HPDE6-E6E7 (cell line): ENCODE measurements around the gene RPS6KA4.

Experiments used
- DNase-seq: peaks from one replicate; pipeline ENCODE4 v3.0.0; 2011; ENCODE audit warnings: missing footprints; ENCODE audit errors: extremely low spot score

The RPS6KA4 gene

GRCh38 chr11:64419257-64419790 lies 60.4 kb downstream of the RPS6KA4 start:
- no peak for DNase-seq

- DNase-seq = no peak
Measured at GRCh38 chr11:64419818-64420485, 61.0 kb downstream of the RPS6KA4 start.
